IMR-90 (cell line): ENCODE results near the gene ATP8B3. TPM values are rescaled to one million over a fixed set of nuclear protein-coding genes. Genes with fewer than 3 reads are reported as not detected.

Source experiments
- ATAC-seq: fragments of 200-7000 bp; cut with Tn5 transposase; 2 replicates; pipeline ENCODE4 v1.9.1; 2020; ENCODE audit warnings: low read depth, mild to moderate bottlenecking, moderate library complexity
- Bru-seq: library from RNA; stranded (reverse); fragments of 400-500 nt; gene quantifications from one replicate; lab custom pipeline; 2021; lab: Mats Ljungman, UMichigan
- BruChase-seq, 2 experiments: library from RNA; stranded (reverse); fragments of 400-500 nt; gene quantifications; one replicate each; lab custom pipeline; 2021; lab: Mats Ljungman, UMichigan
- BruUV-seq: library from RNA; stranded (reverse); fragments of 400-500 nt; replicated peaks from 2 replicates; lab custom pipeline; 2021; lab: Mats Ljungman, UMichigan
- CTCF ChIA-PET: fragments of 300-600 bp; formaldehyde crosslinking; extraction: SDS; loops from one replicate; lab custom pipeline; 2021; ENCODE audit warnings: antibody characterized with exemption; lab: Yijun Ruan, JAX
- POLR2A ChIA-PET: fragments of 300-600 bp; sonication (Branson Sonifier 250); formaldehyde crosslinking; loops from one replicate; lab custom pipeline; 2022; ENCODE audit warnings: antibody characterized with exemption; ENCODE audit not compliant: unreplicated experiment; lab: Charles Lee
- DNase-seq: peaks from one replicate; pipeline ENCODE4 v3.0.0; 2013
- H2AFZ ChIP-seq: replicated peaks from 2 replicates; pipeline ENCODE3; 2013; ENCODE audit warnings: low read length, mild to moderate bottlenecking; ENCODE audit not compliant: poor library complexity
- H2AK5ac ChIP-seq: 2 replicates; pipeline ENCODE4 v1.6.1; 2013; ENCODE audit warnings: low read depth, low read length, inconsistent platforms
- H2AK9ac ChIP-seq: replicated peaks from 2 replicates; pipeline ENCODE3; 2013; ENCODE audit warnings: mild to moderate bottlenecking, low read depth, low read length, moderate library complexity; ENCODE audit not compliant: poor library complexity
- H2BK120ac ChIP-seq: 2 replicates; pipeline ENCODE4 v1.6.1; 2013; ENCODE audit warnings: low read depth, low read length, inconsistent platforms
- H2BK15ac ChIP-seq: 3 replicates; pipeline ENCODE4 v1.6.1; 2013; ENCODE audit warnings: low read depth, low read length, inconsistent platforms
- H2BK20ac ChIP-seq: 2 replicates; pipeline ENCODE4 v1.6.1; 2013; ENCODE audit warnings: low read depth, mild to moderate bottlenecking, inconsistent platforms, low read length, moderate library complexity
- H2BK5ac ChIP-seq: 2 replicates; pipeline ENCODE4 v1.6.1; 2013; ENCODE audit warnings: mild to moderate bottlenecking, low read depth, low read length, inconsistent platforms; ENCODE audit not compliant: poor library complexity, severe bottlenecking
- H3K14ac ChIP-seq: replicated peaks from 2 replicates; pipeline ENCODE4 v1.6.1; 2013; ENCODE audit warnings: low read depth, low read length, inconsistent platforms
- H3K18ac ChIP-seq: 2 replicates; pipeline ENCODE4 v1.6.1; 2013; ENCODE audit warnings: low read depth, low read length, control low read depth
- H3K23ac ChIP-seq: 2 replicates; pipeline ENCODE4 v1.6.1; 2013; ENCODE audit warnings: low read depth, low read length, inconsistent platforms
- H3K27ac ChIP-seq: 2 replicates; pipeline ENCODE4 v1.5.1; 2013; ENCODE audit warnings: mild to moderate bottlenecking, control low read depth, low read length; ENCODE audit not compliant: insufficient read depth
- H3K27me3 ChIP-seq: 2 replicates; pipeline ENCODE4 v1.6.1; 2013; ENCODE audit warnings: low read length; ENCODE audit not compliant: control insufficient read depth, insufficient read depth
- H3K36me3 ChIP-seq: 2 replicates; pipeline ENCODE4 v1.6.1; 2013; ENCODE audit warnings: low read length, mixed read lengths; ENCODE audit not compliant: control insufficient read depth, insufficient read depth
- H3K4ac ChIP-seq: 2 replicates; pipeline ENCODE4 v1.6.1; 2013; ENCODE audit warnings: low read depth, low read length, inconsistent platforms
- H3K4me1 ChIP-seq: 2 replicates; pipeline ENCODE4 v1.6.1; 2013; ENCODE audit warnings: low read length, mixed read lengths; ENCODE audit not compliant: control insufficient read depth, insufficient read depth
- H3K4me2 ChIP-seq: 2 replicates; pipeline ENCODE4 v1.6.1; 2013; ENCODE audit warnings: low read depth, mild to moderate bottlenecking, control low read depth, low read length, moderate library complexity
- H3K4me3 ChIP-seq: 2 replicates; pipeline ENCODE4 v1.5.1; 2013; ENCODE audit warnings: low read depth, mild to moderate bottlenecking, control low read depth, low read length, moderate library complexity; ENCODE audit not compliant: insufficient read depth
- H3K56ac ChIP-seq: 2 replicates; pipeline ENCODE4 v1.6.1; 2013; ENCODE audit warnings: low read length, inconsistent platforms; ENCODE audit not compliant: insufficient read depth; ENCODE audit errors: extremely low read depth
- H3K79me1 ChIP-seq, 2 experiments: 2 replicates each; pipeline ENCODE4 v1.6.1; 2013; ENCODE audit warnings: low read length in 2 of 2, inconsistent platforms in 1 of 2, low read depth in 1 of 2
- H3K9ac ChIP-seq: 2 replicates; pipeline ENCODE4 v1.6.1; 2013; ENCODE audit warnings: low read depth, low read length, control low read depth
- H3K9me1 ChIP-seq: 2 replicates; pipeline ENCODE4 v1.6.1; 2013; ENCODE audit warnings: low read length, inconsistent platforms; ENCODE audit not compliant: insufficient read depth
- H3K9me3 ChIP-seq: 2 replicates; pipeline ENCODE4 v1.6.1; 2013; ENCODE audit warnings: low read length; ENCODE audit not compliant: control insufficient read depth, insufficient read depth
- H4K20me1 ChIP-seq: 2 replicates; pipeline ENCODE4 v1.6.1; 2013; ENCODE audit warnings: low read length, inconsistent platforms; ENCODE audit not compliant: insufficient read depth
- H4K5ac ChIP-seq: 2 replicates; pipeline ENCODE4 v1.6.1; 2013; ENCODE audit warnings: mild to moderate bottlenecking, low read depth, low read length, control low read depth
- H4K8ac ChIP-seq, 2 experiments: 2 replicates each; pipeline ENCODE4 v1.6.1; 2013; ENCODE audit warnings: low read depth in 2 of 2, low read length in 2 of 2, control low read depth in 1 of 2, inconsistent platforms in 1 of 2
- H4K91ac ChIP-seq: 2 replicates; pipeline ENCODE4 v1.6.1; 2013; ENCODE audit warnings: low read depth, low read length, inconsistent platforms; ENCODE audit not compliant: insufficient read depth
- CTCF ChIP-seq: conservative IDR thresholded peaks from 2 replicates; pipeline ENCODE4 v1.5.1; 2012; ENCODE audit warnings: mild to moderate bottlenecking, low read depth, low read length, improper control_type of control experiment
- NFE2L2 ChIP-seq: fragments of 150-350 bp; IDR thresholded peaks from 2 replicates; pipeline ENCODE4 v1.6.1; 2016; ENCODE audit warnings: low read depth, mild to moderate bottlenecking, low read length
- RCOR1 ChIP-seq: IDR thresholded peaks from 2 replicates; pipeline ENCODE4 v1.6.1; 2012; ENCODE audit warnings: mild to moderate bottlenecking, low read length, improper control_type of control experiment; ENCODE audit not compliant: insufficient replicate concordance
- SMC3 ChIP-seq: fragments of 150-350 bp; IDR thresholded peaks from 2 replicates; pipeline ENCODE4 v1.6.1; 2016; ENCODE audit warnings: low read depth, mild to moderate bottlenecking, antibody characterized with exemption, low read length, moderate library complexity
- WGBS, 2 experiments: methylation state at CpG; one replicate each; pipeline versions ENCODE4 v1.1.5 to v1.1.7; 2013; ENCODE audit warnings: missing lambda C conversion rate in 2 of 2; ENCODE audit not compliant: insufficient read length in 1 of 2; ENCODE audit errors: extremely low coverage in 2 of 2; 5-methylcytosine and 5-hydroxymethylcytosine counted together
- dilution Hi-C: fragments of 300-500 bp; cut with HindIII; formaldehyde crosslinking; loops from one replicate; pipeline ENCODE4 v1.14.3; 2018; ENCODE audit warnings: low sequenced_read_pairs; ENCODE audit not compliant: unreplicated experiment
- in situ Hi-C: fragments of 300-500 bp; cut with MboI; formaldehyde crosslinking; loops from 3 replicates; pipeline ENCODE4 v1.14.3; 2019; ENCODE audit warnings: low sequenced_read_pairs, inconsistent platforms, mixed read lengths
- intact Hi-C: fragments of 100-400 bp; cut with micrococcal nuclease; formaldehyde crosslinking; loops from 2 replicates; pipeline ENCODE4 v1.10.0; 2022
- long read RNA-seq: library from polyadenylated mRNA; unstranded; transcript quantifications from one replicate; pipeline ENCODE4 v2.0.0, GENCODE V29; 2021; ENCODE audit not compliant: unreplicated experiment
- polyA plus RNA-seq, 3 experiments: library from polyadenylated mRNA; depleted of rRNA; stranded (reverse); fragments of >200 nt; gene quantifications; 2 replicates each; pipeline ENCODE4 v1.2.3, GENCODE V29; 2012; ENCODE audit warnings: low replicate concordance in 1 of 3
- total RNA-seq: library from RNA; depleted of rRNA; stranded (reverse); fragments of >200 nt; gene quantifications from 2 replicates; pipeline ENCODE4 v1.2.3, GENCODE V29; 2012; rRNA removed

ATP8B3 gene
- total RNA-seq, result 1.4 and 1.6 TPM in 2 replicates
- polyA plus RNA-seq (2012; rRNA removed), result 8.1 and 9.0 TPM in 2 replicates
- 3.2 and 5.2 TPM in 2 replicates for polyA plus RNA-seq (2012; cell fraction: cytosol; rRNA removed)
- 28.0 and 38.9 TPM in 2 replicates for polyA plus RNA-seq (2012; cell fraction: nucleus; rRNA removed; ENCODE audit: low replicate concordance)
- percentile 37 among the genes with signal in this experiment for Bru-seq, nascent RNA
- percentile 41 among the genes with signal in this experiment for BruChase-seq, experiment 1, labeled RNA remaining after a 6-hour chase
- BruChase-seq, experiment 2, labeled RNA remaining after a 2-hour chase, result percentile 37 among the genes with signal in this experiment
- long read RNA-seq, partial matches to known transcripts, result 1 of 5 reads
- long read RNA-seq, other reads (novel, unspliced or antisense), result 2 of 5 reads

- peak within 1 kb of the TSS; percentile 32; the same call in 1 of the 2 replicates for H2BK20ac ChIP-seq
- peak within 1 kb of the TSS; percentile 97 for H2AFZ ChIP-seq
- H3K23ac ChIP-seq, result peak within 1 kb of the TSS; percentile 92
- intact Hi-C loops (loop anchor here (1.0 kb wide), 1 partner anchor 14 kb away; no protein-coding TSS in a partner anchor), in situ Hi-C loops (no loop called here), dilution Hi-C loops (no loop called here)
- peak within 1 kb of the TSS; percentile 68; the same call in 1 of the 2 replicates for H3K18ac ChIP-seq
- H3K4me1 ChIP-seq, result peaks cover 8% of the 10 kb centered on the region
- peak within 1 kb of the TSS; percentile 94 for H2AK5ac ChIP-seq
- H3K27ac ChIP-seq, result peak within 1 kb of the TSS; percentile 59
- peak within 1 kb of the TSS; percentile 89 for H3K14ac ChIP-seq
- H2AK9ac ChIP-seq, result peak within 1 kb of the TSS; percentile 98
- peaks cover 19% of the 10 kb centered on the region for H3K36me3 ChIP-seq
- peak within 1 kb of the TSS; percentile 42 to 82 for H4K8ac ChIP-seq
- H3K4ac ChIP-seq, result peak within 1 kb of the TSS; percentile 82
- ChIA-PET POLR2A (interaction anchor here (0.7 kb wide), 1 partner anchor 213 kb away, joined by 10 read pairs; no protein-coding TSS in a partner anchor), CTCF (no interaction called here)
- H4K5ac ChIP-seq, result peak within 1 kb of the TSS; percentile 74
- H3K9me1 ChIP-seq, result peaks cover 4% of the 10 kb centered on the region; the same call in 1 of the 2 replicates
- H3K9me3 ChIP-seq, result no peaks in the 10 kb centered on the region
- DNase-seq, result no peak
- ATAC-seq, result peak; percentile 25
- H3K4me3 ChIP-seq, result peak within 1 kb of the TSS; percentile 79
- peak within 1 kb of the TSS; percentile 77 for H3K9ac ChIP-seq
- H2BK15ac ChIP-seq, result peak within 1 kb of the TSS; percentile 74; the same call in 1 of the 3 replicates
- H3K56ac ChIP-seq, result peak within 1 kb of the TSS; percentile 28; the same call in 1 of the 2 replicates
- no peaks in the 10 kb centered on the region for H3K27me3 ChIP-seq
- no peaks in the 10 kb centered on the region; the same call in 1 of the 2 replicates for H4K20me1 ChIP-seq
- peak within 1 kb of the TSS; percentile 77 for H4K91ac ChIP-seq
- H2BK5ac ChIP-seq, result peak within 1 kb of the TSS; percentile 68
- H2BK120ac ChIP-seq, result peak within 1 kb of the TSS; percentile 20
- peak within 1 kb of the TSS; percentile 98 for H3K4me2 ChIP-seq
- no TSS peak for BruUV-seq
- H3K79me1 ChIP-seq, result peaks cover 0 to 9% of the 10 kb centered on the region in 2 experiments; a peak in 2 of 4 replicates
- 4% methylated on average over 30 of the region's 48 CpGs; no CpG with 5 or more reads in 1 of the 2 experiments for WGBS, 2 experiments
- TF ChIP-seq SMC3 (no peak), RCOR1 (peak; percentile 51), CTCF (peak; percentile 7; the same call in 1 of the 2 replicates), NFE2L2 (no peak)
These were observed at the start of gene ATP8B3 for GRCh38 chr19:1811942-1812425. TSS of gene ATP8B3 (minus strand) at chr19:1812276. CDS start at chr19:1811736, 540 bp downstream.
